Epithelial cell of esophagus (primary cell): ENCODE measurements around the gene DRC7.
"Not testable (repeated sequence)": the region's sequence is repeated elsewhere in the genome, so short reads cannot be mapped to it uniquely, and the experiment has no call there.

Experiments
- DNase-seq: peaks from one replicate; pipeline ENCODE4 v3.0.0; 2010; ENCODE audit warnings: low read depth
- H3K4me3 ChIP-seq: 2 replicates; pipeline ENCODE4 v1.5.1; 2011; ENCODE audit warnings: mild to moderate bottlenecking, low read length, control low read depth
- CTCF ChIP-seq: IDR thresholded peaks from 2 replicates; pipeline ENCODE4 v1.5.1; 2011; ENCODE audit warnings: low read depth, mild to moderate bottlenecking, low read length, control low read depth, inconsistent platforms; ENCODE audit not compliant: insufficient read depth; ENCODE audit errors: missing control alignments

DRC7 gene

GRCh38 chr16:57667048-57667525 lies 27.5 kb upstream of the DRC7 start:
- no peak for TF ChIP-seq CTCF
- DNase-seq = no peak
- no peak overlapping the region for H3K4me3 ChIP-seq

GRCh38 chr16:57667526-57668262 lies 26.9 kb upstream of the DRC7 start:
- no peak for DNase-seq
- no peak overlapping the region for H3K4me3 ChIP-seq
- peak; percentile 18 for TF ChIP-seq CTCF

GRCh38 chr16:57668263-57668571 lies 26.4 kb upstream of the DRC7 start, which contains the start of gene ADGRG3:
TSS of gene ADGRG3 (plus strand) at chr16:57668306. CDS start at chr16:57668348, 42 bp downstream.
- H3K4me3 ChIP-seq = no peak within 1 kb of the TSS
- no peak for TF ChIP-seq CTCF
- DNase-seq = no peak

- DNase-seq = no peak
- no peak for TF ChIP-seq CTCF
- no peak overlapping the region for H3K4me3 ChIP-seq
These were observed 25.8 kb upstream of the DRC7 start for GRCh38 chr16:57668630-57669475.

- H3K4me3 ChIP-seq = no peak overlapping the region
- no peak for DNase-seq
- no peak for TF ChIP-seq CTCF
These were observed 25.0 kb upstream of the DRC7 start for GRCh38 chr16:57669476-57670162.

- H3K4me3 ChIP-seq = no peak overlapping the region
- no peak for TF ChIP-seq CTCF
- DNase-seq = no peak
These were observed 24.4 kb upstream of the DRC7 start for GRCh38 chr16:57670196-57670595.

- H3K4me3 ChIP-seq = not testable (repeated sequence)
- peak; percentile 21 for DNase-seq
These were observed 23.2 kb upstream of the DRC7 start for GRCh38 chr16:57671451-57671850.
